ENCODE data around the gene TSPAN15. TPM values are rescaled to one million over a fixed set of nuclear protein-coding genes. Genes with fewer than 3 reads are reported as not detected.

The TSPAN15 gene
- total RNA-seq, 4 donors from 2014 or later: 97.7 to 152 (median 148) TPM

DNA sequence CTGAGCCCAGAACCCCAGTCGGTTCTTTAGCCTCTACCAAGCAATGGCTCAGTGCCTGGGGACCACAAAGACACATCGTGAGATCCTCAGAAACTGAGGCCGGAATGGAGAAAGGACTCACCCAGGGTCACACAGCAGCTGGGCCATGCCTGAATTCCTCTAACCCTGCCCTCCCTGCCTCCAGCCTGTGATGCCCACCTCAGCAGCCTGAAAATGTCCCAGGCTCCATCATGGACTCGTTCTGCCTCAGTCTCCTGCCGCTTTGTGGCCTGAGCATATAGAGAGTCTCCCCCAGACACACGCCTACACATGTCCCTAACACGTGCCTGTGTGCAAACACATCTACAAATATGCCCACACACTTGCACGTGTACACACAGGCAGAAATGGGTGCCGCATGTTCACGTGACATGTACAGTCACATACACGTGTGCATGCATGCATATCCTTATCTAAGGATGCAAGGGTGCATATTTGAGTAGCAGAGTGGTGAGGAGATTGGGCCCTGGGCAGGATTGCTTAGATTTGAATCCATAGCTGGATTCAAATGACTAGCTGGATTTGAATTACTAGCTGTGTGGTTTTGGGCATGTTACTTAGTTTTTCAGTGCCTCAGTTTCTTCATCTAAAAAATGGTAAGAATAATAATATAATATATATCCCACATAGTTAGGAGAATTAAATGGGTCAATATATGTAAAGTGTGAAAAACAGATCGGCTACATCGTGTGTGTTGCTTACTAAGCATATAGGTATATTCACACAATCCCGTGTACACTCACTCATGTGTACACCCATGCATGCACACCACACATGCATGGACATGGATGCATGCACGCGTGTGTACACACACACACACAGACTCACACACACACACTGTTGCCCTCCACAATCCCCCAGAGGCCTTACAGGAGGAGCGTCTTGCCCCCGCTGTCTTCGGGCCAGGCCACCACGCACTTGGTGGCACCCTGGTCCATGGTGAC lies 36.9 kb upstream of the TSPAN15 start:
- in situ Hi-C loops (cut with MboI; ENCODE audit: low pct_ligation_motif_present in 1 of 4, low pct_unique_long_range_greater_than_20kb in 1 of 4, low sequenced_read_pairs in 3 of 4): loop anchor here in 3 of 4 donors (10.0 to 25.0 kb wide), 3 partner anchors 90 to 223 kb away; partner anchors contain the start of gene FAM241B (in 3 of the 3)
- Histone ChIP-seq H3K36me3 (no peaks in the 10 kb centered on the region), H3K4me3 (peak overlapping the region in 3 of 4 donors; percentile 10 to 22 (median 13)), H3K9me3 (no peaks in the 10 kb centered on the region), H3K27ac (peak overlapping the region; percentile 78 to 94 (median 89)), H3K27me3 (no peaks in the 10 kb centered on the region), H3K4me1 (peaks cover 14 to 30% (median 21%) of the 10 kb centered on the region in 4 donors)
- TF ChIP-seq, protein P1, sequence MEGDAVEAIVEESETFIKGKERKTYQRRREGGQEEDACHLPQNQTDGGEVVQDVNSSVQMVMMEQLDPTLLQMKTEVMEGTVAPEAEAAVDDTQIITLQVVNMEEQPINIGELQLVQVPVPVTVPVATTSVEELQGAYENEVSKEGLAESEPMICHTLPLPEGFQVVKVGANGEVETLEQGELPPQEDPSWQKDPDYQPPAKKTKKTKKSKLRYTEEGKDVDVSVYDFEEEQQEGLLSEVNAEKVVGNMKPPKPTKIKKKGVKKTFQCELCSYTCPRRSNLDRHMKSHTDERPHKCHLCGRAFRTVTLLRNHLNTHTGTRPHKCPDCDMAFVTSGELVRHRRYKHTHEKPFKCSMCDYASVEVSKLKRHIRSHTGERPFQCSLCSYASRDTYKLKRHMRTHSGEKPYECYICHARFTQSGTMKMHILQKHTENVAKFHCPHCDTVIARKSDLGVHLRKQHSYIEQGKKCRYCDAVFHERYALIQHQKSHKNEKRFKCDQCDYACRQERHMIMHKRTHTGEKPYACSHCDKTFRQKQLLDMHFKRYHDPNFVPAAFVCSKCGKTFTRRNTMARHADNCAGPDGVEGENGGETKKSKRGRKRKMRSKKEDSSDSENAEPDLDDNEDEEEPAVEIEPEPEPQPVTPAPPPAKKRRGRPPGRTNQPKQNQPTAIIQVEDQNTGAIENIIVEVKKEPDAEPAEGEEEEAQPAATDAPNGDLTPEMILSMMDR (IDR thresholded peaks at IDR 0.05): no peak
- TF ChIP-seq POLR2AphosphoS5 (IDR thresholded peaks at IDR 0.05): peak in 1 of 3 donors; percentile 28
- TF ChIP-seq EP300 (IDR thresholded peaks at IDR 0.05; ENCODE audit: low read depth): no peak
- no peak for DNase-seq
- 74% methylated on average over 20 of the region's 20 CpGs; no CpG with 5 or more reads in 1 of the 2 donors for WGBS, 2 donors (ENCODE audit: low coverage in 1 of 2)
- intact Hi-C loops (cut with DNase I; ENCODE audit: low total_unique reads): loop anchor here (5.0 kb wide), 3 partner anchors 78 to 1813 kb away; partner anchors contain the start of gene COL13A1

DNA sequence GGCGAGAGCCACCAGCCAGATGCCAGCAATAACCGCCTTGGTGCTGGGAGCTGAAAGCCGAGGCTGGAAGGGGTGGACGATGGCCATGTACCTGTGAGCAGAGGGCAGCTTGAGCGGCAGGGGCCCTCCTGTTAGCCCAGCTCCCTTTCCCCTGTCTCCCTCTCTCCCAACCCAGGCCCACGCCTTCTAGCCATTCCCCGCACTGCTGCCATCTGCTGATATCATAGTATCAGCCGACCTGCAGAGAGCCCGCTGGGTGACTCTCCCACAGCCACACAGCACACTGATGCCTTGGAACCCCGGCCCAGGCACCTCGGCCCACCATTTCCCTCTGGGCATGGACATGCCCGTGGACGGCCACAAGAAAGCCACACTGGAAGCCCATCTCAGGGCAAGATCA lies 36.2 kb upstream of the TSPAN15 start:
- TF ChIP-seq POLR2A (IDR thresholded peaks at IDR 0.05): no peak
- no peak for TF ChIP-seq EP300 (IDR thresholded peaks at IDR 0.05; ENCODE audit: low read depth)
- TF ChIP-seq POLR2AphosphoS5 (IDR thresholded peaks at IDR 0.05): no peak
- TF ChIP-seq, protein P1 (IDR thresholded peaks at IDR 0.05): no peak
- H3K27me3 ChIP-seq: no peaks in the 10 kb centered on the region
- no peaks in the 10 kb centered on the region for H3K9me3 ChIP-seq
- no peaks in the 10 kb centered on the region for H3K36me3 ChIP-seq
- DNase-seq: no peak
- H3K27ac ChIP-seq: peak overlapping the region; percentile 69 to 94 (median 84)
- in situ Hi-C loops (cut with MboI; ENCODE audit: low pct_ligation_motif_present in 1 of 4, low pct_unique_long_range_greater_than_20kb in 1 of 4, low sequenced_read_pairs in 3 of 4) (loop anchor here in 3 of 4 donors (10.0 to 25.0 kb wide), 3 partner anchors 90 to 222 kb away; partner anchors contain the start of gene FAM241B (in 3 of the 3)), intact Hi-C loops (cut with DNase I; ENCODE audit: low total_unique reads) (loop anchor here (5.0 kb wide), 2 partner anchors 77 to 387 kb away; partner anchors contain the start of gene COL13A1)
- peaks cover 19 to 34% (median 28%) of the 10 kb centered on the region in 4 donors for H3K4me1 ChIP-seq
- 86% methylated on average over 13 of the region's 13 CpGs; no CpG with 5 or more reads in 1 of the 2 donors for WGBS, 2 donors (ENCODE audit: low coverage in 1 of 2)
- peak overlapping the region in 3 of 4 donors; percentile 10 to 22 (median 13) for H3K4me3 ChIP-seq

DNA sequence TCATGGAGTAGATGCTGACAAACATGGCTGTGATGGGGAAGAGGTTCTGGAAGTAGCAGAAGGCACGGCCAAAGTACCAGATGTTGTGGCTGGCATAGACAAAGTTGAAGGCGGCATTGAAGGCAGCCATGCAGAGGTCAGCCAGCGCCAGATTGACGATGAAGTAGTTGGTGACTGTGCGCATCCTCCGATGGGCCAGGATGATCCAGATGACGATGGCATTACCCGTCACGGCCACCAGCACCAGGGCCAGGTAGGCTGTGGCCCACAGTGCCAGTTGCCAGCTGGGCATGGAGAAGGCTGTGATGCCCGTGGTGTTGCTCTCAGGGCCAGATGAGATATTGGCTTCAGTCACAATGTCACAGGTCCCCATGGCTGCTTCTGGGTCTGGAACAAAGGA lies 35.3 kb upstream of the TSPAN15 start:
- H3K36me3 ChIP-seq: no peaks in the 10 kb centered on the region
- no peak for DNase-seq
- intact Hi-C loops (cut with DNase I; ENCODE audit: low total_unique reads) (loop anchor here (5.0 kb wide), 2 partner anchors 76 to 386 kb away; partner anchors contain the start of gene COL13A1), in situ Hi-C loops (cut with MboI; ENCODE audit: low pct_ligation_motif_present in 1 of 4, low pct_unique_long_range_greater_than_20kb in 1 of 4, low sequenced_read_pairs in 3 of 4) (loop anchor here in 3 of 4 donors (10.0 to 25.0 kb wide), 3 partner anchors 89 to 221 kb away; partner anchors contain the start of gene FAM241B (in 3 of the 3))
- H3K27me3 ChIP-seq: no peaks in the 10 kb centered on the region
- 92 to 94% methylated on average over 7 to 10 of the region's 10 CpGs for WGBS, 2 donors (ENCODE audit: low coverage in 1 of 2)
- TF ChIP-seq POLR2A (IDR thresholded peaks at IDR 0.05): no peak
- TF ChIP-seq, protein P1 (IDR thresholded peaks at IDR 0.05): no peak
- H3K4me1 ChIP-seq: peaks cover 19 to 33% (median 29%) of the 10 kb centered on the region in 4 donors
- H3K9me3 ChIP-seq: no peaks in the 10 kb centered on the region
- peak overlapping the region; percentile 10 to 22 (median 15) for H3K4me3 ChIP-seq
- peak overlapping the region; percentile 69 to 94 (median 84) for H3K27ac ChIP-seq

DNA sequence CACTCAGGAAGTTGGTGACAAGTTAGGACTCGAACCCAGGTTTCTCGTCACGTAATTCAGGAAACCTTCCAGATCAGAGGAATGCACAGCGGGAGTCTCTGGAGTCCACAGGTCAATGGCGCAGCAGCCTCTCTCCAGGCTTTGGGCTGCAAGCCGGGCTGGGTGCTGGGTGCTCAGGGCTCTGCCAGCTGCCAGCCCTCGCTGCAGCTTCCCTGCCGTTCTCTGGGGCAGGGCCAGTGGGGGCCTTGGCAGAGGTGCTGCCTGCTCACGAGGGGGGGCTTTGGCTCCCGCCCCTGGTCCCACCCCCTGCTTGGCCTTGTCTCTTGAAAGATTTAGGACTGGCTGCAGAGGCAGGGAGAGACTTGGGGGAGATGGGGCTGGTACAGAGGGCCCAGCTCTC lies 34.6 kb upstream of the TSPAN15 start, which contains the start of gene TACR2:
Gene TACR2, minus strand, starts transcription at position 224 of the 400 bp plus-strand sequence. CDS start 595 bp downstream, outside the sequence.
- 71% methylated on average over 10 of the region's 10 CpGs; no CpG with 5 or more reads in 1 of the 2 donors for WGBS, 2 donors (ENCODE audit: low coverage in 1 of 2)
- no peaks in the 10 kb centered on the region for H3K36me3 ChIP-seq
- peaks cover 19 to 35% (median 31%) of the 10 kb centered on the region in 4 donors for H3K4me1 ChIP-seq
- H3K9me3 ChIP-seq: no peaks in the 10 kb centered on the region
- peak within 1 kb of the TSS; percentile 10 to 22 (median 15) for H3K4me3 ChIP-seq
- in situ Hi-C loops (cut with MboI; ENCODE audit: low pct_ligation_motif_present in 1 of 4, low pct_unique_long_range_greater_than_20kb in 1 of 4, low sequenced_read_pairs in 3 of 4): loop anchor here in 3 of 4 donors (10.0 to 25.0 kb wide), 3 partner anchors 88 to 221 kb away; partner anchors contain the start of gene FAM241B (in 3 of the 3)
- TF ChIP-seq, protein P1 (IDR thresholded peaks at IDR 0.05): no peak
- no peak for TF ChIP-seq EP300 (IDR thresholded peaks at IDR 0.05; ENCODE audit: low read depth)
- TF ChIP-seq POLR2AphosphoS5 (IDR thresholded peaks at IDR 0.05): peak; percentile 60 to 84 (median 76)
- no peak for TF ChIP-seq POLR2A (IDR thresholded peaks at IDR 0.05)
- peak within 1 kb of the TSS; percentile 69 to 94 (median 84) for H3K27ac ChIP-seq
- peak; percentile 48 for DNase-seq
- H3K27me3 ChIP-seq: no peaks in the 10 kb centered on the region
- intact Hi-C loops (cut with DNase I; ENCODE audit: low total_unique reads): loop anchor here (5.0 kb wide), 2 partner anchors 76 to 386 kb away; partner anchors contain the start of gene COL13A1
